ENCODE results near the gene SREBF1.

Gene SREBF1

DNA sequence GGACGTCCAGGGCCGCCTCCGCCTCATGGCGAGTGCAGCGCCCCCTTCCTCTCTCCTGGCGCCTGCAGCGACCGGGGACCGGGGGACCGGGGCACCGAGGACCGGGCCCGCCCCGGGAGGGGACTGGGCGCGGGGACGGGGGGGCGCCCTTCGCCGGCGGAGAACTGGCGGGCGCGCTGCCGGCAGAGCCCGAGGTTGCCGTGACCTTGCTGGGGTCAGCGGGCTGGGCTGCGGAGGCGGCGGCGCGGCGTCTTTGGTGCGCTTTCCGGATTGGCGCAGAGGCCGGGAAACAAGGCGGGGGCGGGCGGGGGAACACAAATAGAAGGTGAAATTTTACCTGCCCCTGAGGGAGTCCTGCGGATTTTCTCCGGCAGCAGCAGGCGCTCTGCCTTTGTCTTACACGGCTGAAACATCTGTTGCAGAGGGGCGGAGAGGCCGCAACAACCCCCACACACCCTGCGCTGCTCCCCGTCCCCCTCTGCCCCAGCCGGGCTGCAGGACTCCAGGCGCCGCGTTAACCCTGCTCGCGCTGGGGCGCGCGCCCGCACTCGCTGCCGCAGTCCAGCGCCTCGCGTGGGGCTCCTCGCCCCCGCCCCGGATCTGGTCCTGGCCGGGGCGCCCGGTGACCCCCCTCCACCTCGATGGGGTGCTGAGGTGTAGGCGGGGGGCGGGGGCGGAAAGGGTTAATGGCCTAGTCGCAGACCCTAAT, 53.5 kb downstream of the SREBF1 start:
- H3K9ac ChIP-seq (ENCODE audit: low read depth, low read length, poor library complexity): peak overlapping the region; percentile 39
- H2AK5ac ChIP-seq (ENCODE audit: low read depth, low read length): no peak overlapping the region
- no peaks in the 10 kb centered on the region for H3K9me3 ChIP-seq (replicated peaks in 1 of 2; ENCODE audit: control insufficient read depth in 2 of 2, insufficient read depth in 1 of 2, low read depth in 1 of 2, low read length in 2 of 2)
- H2BK5ac ChIP-seq (ENCODE audit: low read length): peak overlapping the region; percentile 67
- peak overlapping the region; percentile 92 for H3K18ac ChIP-seq (ENCODE audit: low read length)
- H3K23ac ChIP-seq (ENCODE audit: low read depth, low read length, poor library complexity): no peak overlapping the region
- H2BK12ac ChIP-seq (ENCODE audit: low read length): no peak overlapping the region
- H3K27ac ChIP-seq (replicated peaks; ENCODE audit: low read length): peak overlapping the region; percentile 89
- H3K14ac ChIP-seq (ENCODE audit: low read length): peak overlapping the region; percentile 17
- H2BK120ac ChIP-seq (ENCODE audit: low read depth, low read length): no peak overlapping the region
- H3K36me3 ChIP-seq (replicated peaks in 1 of 2; ENCODE audit: control insufficient read depth in 2 of 2, insufficient read depth in 2 of 2, low read length in 2 of 2): no peaks in the 10 kb centered on the region
- peaks cover 56 to 57% of the 10 kb centered on the region in 2 donors for H3K4me1 ChIP-seq (ENCODE audit: control insufficient read depth in 2 of 2, insufficient read depth in 1 of 2, low read depth in 1 of 2, low read length in 2 of 2)
- no peak overlapping the region for H4K91ac ChIP-seq (ENCODE audit: low read depth, low read length, poor library complexity)
- DNase-seq (ENCODE audit: low spot score): peak; percentile 81
- peaks cover 0 to 2% (median 0%) of the 10 kb centered on the region in 3 experiments for H3K27me3 ChIP-seq (ENCODE audit: control insufficient read depth in 3 of 3, insufficient read depth in 3 of 3, low read depth in 1 of 3, low read length in 3 of 3)
- H3K79me1 ChIP-seq (ENCODE audit: low read depth, low read length): peaks cover 22% of the 10 kb centered on the region
- H2AFZ ChIP-seq (ENCODE audit: low read length): peak overlapping the region; percentile 85
- no peak overlapping the region for H4K8ac ChIP-seq (ENCODE audit: low read depth, low read length)
- H2BK15ac ChIP-seq (ENCODE audit: low read length): peak overlapping the region; percentile 62
- peak overlapping the region; percentile 97 for H3K4me2 ChIP-seq (ENCODE audit: insufficient read depth, low read length, poor library complexity, severe bottlenecking)
- H3K4me3 ChIP-seq (ENCODE audit: low read length in 2 of 2): peak overlapping the region; percentile 60 to 85
- no CpG with 5 or more reads among the region's 75 CpGs for WGBS, 2 donors (ENCODE audit: extremely low coverage in 2 of 2, insufficient read length in 2 of 2, insufficient replicate concordance in 1 of 2)
- no peak overlapping the region for H3K4ac ChIP-seq (ENCODE audit: low read length)

DNA sequence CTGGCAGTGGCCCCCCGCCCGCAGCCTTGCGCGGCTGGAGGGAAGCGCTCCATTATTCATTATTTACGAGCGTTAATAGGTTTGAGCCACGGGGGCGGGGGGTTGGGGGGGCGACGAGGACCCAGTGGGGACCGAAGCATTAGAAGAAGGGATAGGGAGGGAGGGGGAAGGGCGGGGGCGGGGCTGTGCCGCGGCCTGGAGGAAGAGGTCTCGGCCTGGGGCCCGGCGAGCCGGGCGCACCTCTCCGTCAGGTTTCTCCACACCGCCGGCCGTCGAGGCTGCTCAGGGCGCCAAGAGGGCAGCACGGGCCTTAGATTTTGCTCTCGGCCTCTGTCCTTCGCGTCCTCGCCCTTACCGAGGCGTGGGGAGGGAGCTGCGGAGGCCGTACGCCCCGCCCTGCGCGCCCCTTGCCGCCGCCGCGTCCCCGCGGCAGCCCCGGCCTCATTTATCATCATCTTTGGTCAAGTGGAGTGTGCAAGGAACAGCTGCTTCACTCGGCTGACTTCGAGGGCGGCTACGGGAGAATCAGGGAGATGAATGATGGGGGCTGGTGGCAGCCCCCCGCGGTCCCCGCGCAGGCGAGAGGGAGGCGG, 54.2 kb downstream of the SREBF1 start:
- peak overlapping the region; percentile 62 for H2BK15ac ChIP-seq (ENCODE audit: low read length)
- peak; percentile 57 for DNase-seq (ENCODE audit: low spot score)
- no peak overlapping the region for H3K4ac ChIP-seq (ENCODE audit: low read length)
- no peak overlapping the region for H2BK12ac ChIP-seq (ENCODE audit: low read length)
- H3K4me2 ChIP-seq (ENCODE audit: insufficient read depth, low read length, poor library complexity, severe bottlenecking): peak overlapping the region; percentile 97
- peak overlapping the region; percentile 85 for H2AFZ ChIP-seq (ENCODE audit: low read length)
- WGBS, 2 donors (ENCODE audit: extremely low coverage in 2 of 2, insufficient read length in 2 of 2, insufficient replicate concordance in 1 of 2): no CpG with 5 or more reads among the region's 57 CpGs
- peak overlapping the region; percentile 48 for H2BK120ac ChIP-seq (ENCODE audit: low read depth, low read length)
- no peak overlapping the region for H4K8ac ChIP-seq (ENCODE audit: low read depth, low read length)
- peaks cover 0 to 2% (median 0%) of the 10 kb centered on the region in 3 experiments for H3K27me3 ChIP-seq (ENCODE audit: control insufficient read depth in 3 of 3, insufficient read depth in 3 of 3, low read depth in 1 of 3, low read length in 3 of 3)
- H3K36me3 ChIP-seq (replicated peaks in 1 of 2; ENCODE audit: control insufficient read depth in 2 of 2, insufficient read depth in 2 of 2, low read length in 2 of 2): no peaks in the 10 kb centered on the region
- H3K4me3 ChIP-seq (ENCODE audit: low read length in 2 of 2): peak overlapping the region; percentile 60 to 85
- H3K4me1 ChIP-seq (ENCODE audit: control insufficient read depth in 2 of 2, insufficient read depth in 1 of 2, low read depth in 1 of 2, low read length in 2 of 2): peaks cover 56% of the 10 kb centered on the region in 2 donors
- peak overlapping the region; percentile 17 for H3K14ac ChIP-seq (ENCODE audit: low read length)
- H2AK5ac ChIP-seq (ENCODE audit: low read depth, low read length): peak overlapping the region; percentile 43
- H3K18ac ChIP-seq (ENCODE audit: low read length): peak overlapping the region; percentile 97
- H4K91ac ChIP-seq (ENCODE audit: low read depth, low read length, poor library complexity): no peak overlapping the region
- H3K79me1 ChIP-seq (ENCODE audit: low read depth, low read length): peaks cover 23% of the 10 kb centered on the region
- H3K9me3 ChIP-seq (replicated peaks in 1 of 2; ENCODE audit: control insufficient read depth in 2 of 2, insufficient read depth in 1 of 2, low read depth in 1 of 2, low read length in 2 of 2): no peaks in the 10 kb centered on the region
- H3K9ac ChIP-seq (ENCODE audit: low read depth, low read length, poor library complexity): peak overlapping the region; percentile 64
- H3K27ac ChIP-seq (replicated peaks; ENCODE audit: low read length): peak overlapping the region; percentile 89
- peak overlapping the region; percentile 67 for H2BK5ac ChIP-seq (ENCODE audit: low read length)
- H3K23ac ChIP-seq (ENCODE audit: low read depth, low read length, poor library complexity): no peak overlapping the region

DNA sequence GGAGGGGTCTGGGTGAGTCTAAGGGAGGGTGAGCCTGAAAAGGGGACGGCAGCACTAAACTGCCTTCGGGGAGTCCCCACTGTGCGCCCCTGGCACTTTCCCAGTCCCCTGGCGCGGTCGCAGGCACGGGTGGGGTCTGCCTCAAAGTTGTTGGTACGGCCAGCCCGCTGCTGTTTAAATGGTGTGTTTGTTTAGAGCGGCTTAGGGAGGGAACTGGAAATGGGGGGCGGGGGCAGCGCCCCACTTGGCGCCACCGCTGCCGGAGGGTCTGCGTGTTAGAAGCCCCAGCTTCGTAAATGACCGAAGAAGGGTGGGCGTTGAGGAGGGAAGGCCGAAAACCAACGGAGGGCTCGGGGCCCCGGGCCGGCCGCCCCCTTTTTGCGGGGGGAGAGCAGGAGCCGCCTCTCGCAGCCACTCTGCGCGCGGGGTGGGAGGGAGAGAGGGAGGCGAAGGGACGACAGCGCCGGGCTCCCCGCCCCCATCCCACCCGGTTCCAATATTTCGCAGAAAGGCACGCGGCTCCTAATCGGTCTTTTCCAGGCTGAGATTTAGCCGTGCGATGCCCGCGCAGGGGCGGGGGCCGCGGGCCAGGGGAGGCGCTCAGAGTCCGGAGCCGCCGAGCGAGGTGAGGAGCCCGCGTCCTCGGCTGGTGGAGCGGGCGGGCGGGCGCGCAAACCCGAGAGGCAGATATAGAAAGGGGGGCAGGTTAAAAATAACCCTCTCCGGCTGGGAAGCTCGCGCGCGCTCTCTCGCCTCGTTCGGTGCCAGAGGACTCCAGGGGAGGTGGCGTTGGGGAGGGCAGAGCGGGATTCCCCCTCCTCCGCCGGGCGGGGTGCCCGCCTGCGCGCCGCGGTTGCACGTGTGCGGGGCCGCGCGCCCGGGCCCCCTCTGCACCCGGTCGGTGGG, 54.9 kb downstream of the SREBF1 start:
- Histone ChIP-seq H3K18ac (ENCODE audit: low read length) (peak overlapping the region; percentile 87), H2BK5ac (ENCODE audit: low read length) (peak overlapping the region; percentile 77), H2AFZ (ENCODE audit: low read length) (peak overlapping the region; percentile 85), H3K14ac (ENCODE audit: low read length) (no peak overlapping the region), H3K27ac (replicated peaks; ENCODE audit: low read length) (no peak overlapping the region), H3K27me3 (ENCODE audit: control insufficient read depth in 3 of 3, insufficient read depth in 3 of 3, low read depth in 1 of 3, low read length in 3 of 3) (peaks cover 0 to 2% (median 0%) of the 10 kb centered on the region in 3 experiments), H3K23ac (ENCODE audit: low read depth, low read length, poor library complexity) (peak overlapping the region; percentile 48), H3K9ac (ENCODE audit: low read depth, low read length, poor library complexity) (peak overlapping the region; percentile 72), H3K4me1 (ENCODE audit: control insufficient read depth in 2 of 2, insufficient read depth in 1 of 2, low read depth in 1 of 2, low read length in 2 of 2) (peaks cover 49 to 50% of the 10 kb centered on the region in 2 donors), H2BK12ac (ENCODE audit: low read length) (no peak overlapping the region), H4K91ac (ENCODE audit: low read depth, low read length, poor library complexity) (no peak overlapping the region), H2AK5ac (ENCODE audit: low read depth, low read length) (peak overlapping the region; percentile 95), H4K8ac (ENCODE audit: low read depth, low read length) (no peak overlapping the region), H3K4ac (ENCODE audit: low read length) (peak overlapping the region; percentile 42), H3K4me2 (ENCODE audit: insufficient read depth, low read length, poor library complexity, severe bottlenecking) (peak overlapping the region; percentile 97), H3K4me3 (ENCODE audit: low read length in 2 of 2) (peak overlapping the region; percentile 60 to 74), H2BK15ac (ENCODE audit: low read length) (peak overlapping the region; percentile 51), H3K36me3 (replicated peaks in 1 of 2; ENCODE audit: control insufficient read depth in 2 of 2, insufficient read depth in 2 of 2, low read length in 2 of 2) (peaks cover 0 to 6% of the 10 kb centered on the region in 2 donors), H3K9me3 (replicated peaks in 1 of 2; ENCODE audit: control insufficient read depth in 2 of 2, insufficient read depth in 1 of 2, low read depth in 1 of 2, low read length in 2 of 2) (no peaks in the 10 kb centered on the region), H3K79me1 (ENCODE audit: low read depth, low read length) (peaks cover 23% of the 10 kb centered on the region), H2BK120ac (ENCODE audit: low read depth, low read length) (peak overlapping the region; percentile 48)
- peak; percentile 47 for DNase-seq (ENCODE audit: low spot score)
- WGBS, 2 donors (ENCODE audit: extremely low coverage in 2 of 2, insufficient read length in 2 of 2, insufficient replicate concordance in 1 of 2): no CpG with 5 or more reads among the region's 88 CpGs
